Measurements from ENCODE around the gene DAGLB. TPM values are rescaled to one million over a fixed set of nuclear protein-coding genes. Genes with fewer than 3 reads are reported as not detected.

The DAGLB gene
- total RNA-seq, 1 donor from 2014 or later = 27.2 TPM

DNA sequence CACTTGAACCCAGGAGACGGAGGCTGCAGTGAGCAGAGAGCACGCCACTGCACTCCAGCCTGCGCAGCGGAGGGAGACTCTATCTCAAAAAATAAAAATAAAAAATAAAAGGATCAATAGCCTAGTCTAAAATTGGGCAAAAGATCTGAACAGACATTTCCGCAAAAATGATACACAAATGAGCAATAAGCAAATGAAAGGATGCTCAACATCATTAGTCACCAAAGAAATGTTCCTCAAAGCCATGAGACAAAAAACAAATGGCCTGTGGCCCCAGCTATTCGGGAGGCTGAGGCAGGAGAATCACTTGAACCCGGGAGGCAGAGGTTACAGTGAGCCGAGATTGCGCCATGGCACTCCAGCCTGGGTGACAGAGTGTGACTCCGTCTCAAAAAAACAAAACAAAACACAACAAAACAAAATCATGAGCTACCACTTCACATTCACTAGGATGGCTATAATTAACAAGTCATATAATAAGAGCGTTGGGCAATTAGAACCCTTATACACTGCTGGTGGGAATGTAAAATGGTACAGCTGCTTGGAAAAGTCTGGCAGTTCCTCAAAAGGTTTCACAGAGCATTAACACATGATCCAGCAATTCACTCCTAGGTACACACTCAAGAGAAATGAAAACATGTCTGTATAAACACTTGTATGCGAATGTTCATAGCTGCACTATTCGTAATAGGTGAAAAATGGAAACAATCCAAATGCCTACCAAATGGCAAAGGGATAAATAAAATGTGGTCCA, 3.1 kb downstream of the DAGLB start:
- Mint-ChIP-seq H3K27ac (ENCODE audit: unreplicated experiment) (no peak overlapping the region), H3K36me3 (ENCODE audit: low read depth, unreplicated experiment) (peaks cover 26% of the 10 kb centered on the region), H3K4me3 (ENCODE audit: unreplicated experiment) (peak overlapping the region; percentile 82), H3K9me3 (ENCODE audit: unreplicated experiment) (no peaks in the 10 kb centered on the region), H3K4me1 (ENCODE audit: unreplicated experiment) (peaks cover 7% of the 10 kb centered on the region), H3K27me3 (ENCODE audit: unreplicated experiment) (peaks cover 3% of the 10 kb centered on the region)
- DNase-seq (ENCODE audit: low spot score) = no peak
- TF ChIP-seq, protein P1, sequence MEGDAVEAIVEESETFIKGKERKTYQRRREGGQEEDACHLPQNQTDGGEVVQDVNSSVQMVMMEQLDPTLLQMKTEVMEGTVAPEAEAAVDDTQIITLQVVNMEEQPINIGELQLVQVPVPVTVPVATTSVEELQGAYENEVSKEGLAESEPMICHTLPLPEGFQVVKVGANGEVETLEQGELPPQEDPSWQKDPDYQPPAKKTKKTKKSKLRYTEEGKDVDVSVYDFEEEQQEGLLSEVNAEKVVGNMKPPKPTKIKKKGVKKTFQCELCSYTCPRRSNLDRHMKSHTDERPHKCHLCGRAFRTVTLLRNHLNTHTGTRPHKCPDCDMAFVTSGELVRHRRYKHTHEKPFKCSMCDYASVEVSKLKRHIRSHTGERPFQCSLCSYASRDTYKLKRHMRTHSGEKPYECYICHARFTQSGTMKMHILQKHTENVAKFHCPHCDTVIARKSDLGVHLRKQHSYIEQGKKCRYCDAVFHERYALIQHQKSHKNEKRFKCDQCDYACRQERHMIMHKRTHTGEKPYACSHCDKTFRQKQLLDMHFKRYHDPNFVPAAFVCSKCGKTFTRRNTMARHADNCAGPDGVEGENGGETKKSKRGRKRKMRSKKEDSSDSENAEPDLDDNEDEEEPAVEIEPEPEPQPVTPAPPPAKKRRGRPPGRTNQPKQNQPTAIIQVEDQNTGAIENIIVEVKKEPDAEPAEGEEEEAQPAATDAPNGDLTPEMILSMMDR (IDR thresholded peaks at IDR 0.05; ENCODE audit: unreplicated experiment) = no peak

DNA sequence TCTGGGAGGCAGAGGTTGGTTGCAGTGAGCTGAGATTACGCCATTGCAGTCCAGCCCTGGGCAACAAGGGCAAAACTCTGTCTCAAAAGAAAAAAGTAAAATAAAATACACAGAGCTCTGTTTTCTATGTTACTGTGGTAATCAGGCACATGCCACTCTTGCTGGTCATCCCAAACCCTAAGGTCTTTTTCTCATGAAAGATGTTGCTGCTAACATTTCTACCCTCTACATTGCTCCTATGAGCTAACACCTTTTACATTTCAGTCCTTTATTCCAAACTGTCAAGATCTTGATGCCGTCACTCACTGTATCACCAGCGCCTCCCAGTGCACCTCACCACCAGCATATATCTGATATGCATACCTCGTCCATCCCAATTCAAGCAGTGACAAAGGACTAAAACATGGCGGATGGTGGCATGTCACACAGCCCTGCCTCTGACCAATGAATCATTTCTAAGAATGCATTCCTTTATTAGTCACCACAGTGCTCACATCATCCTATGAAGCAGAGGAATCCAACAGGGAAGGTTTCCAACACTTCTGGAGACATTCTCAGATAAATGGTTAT, 4.3 kb downstream of the DAGLB start:
- peaks cover 26% of the 10 kb centered on the region for H3K36me3 Mint-ChIP-seq (ENCODE audit: low read depth, unreplicated experiment)
- H3K4me1 Mint-ChIP-seq (ENCODE audit: unreplicated experiment) = peaks cover 17% of the 10 kb centered on the region
- H3K27ac Mint-ChIP-seq (ENCODE audit: unreplicated experiment) = no peak overlapping the region
- no peaks in the 10 kb centered on the region for H3K9me3 Mint-ChIP-seq (ENCODE audit: unreplicated experiment)
- H3K27me3 Mint-ChIP-seq (ENCODE audit: unreplicated experiment) = peaks cover 1% of the 10 kb centered on the region
- no peak overlapping the region for H3K4me3 Mint-ChIP-seq (ENCODE audit: unreplicated experiment)
- no peak for DNase-seq (ENCODE audit: low spot score)
- TF ChIP-seq, protein P1 (IDR thresholded peaks at IDR 0.05; ENCODE audit: unreplicated experiment) = no peak

DNA sequence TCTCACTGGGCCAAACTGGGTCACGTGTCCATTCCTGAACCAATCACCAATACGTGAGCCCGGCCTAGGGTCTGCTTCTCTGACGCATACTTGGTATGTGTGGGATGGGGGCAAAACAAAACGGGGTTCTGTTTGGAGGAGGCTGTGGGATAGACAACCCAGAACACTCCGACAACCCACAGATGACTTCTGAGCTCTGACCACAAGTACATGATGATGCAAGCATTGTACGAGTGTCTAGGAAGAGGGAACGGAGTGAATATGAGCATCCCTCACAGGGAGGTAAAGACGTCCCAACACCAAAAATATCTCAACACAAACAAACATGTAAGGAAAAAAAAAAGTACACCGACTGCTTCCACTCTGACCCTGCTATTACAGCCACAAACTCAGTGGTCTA, 5.6 kb downstream of the DAGLB start:
- DNase-seq (ENCODE audit: low spot score) = no peak
- peaks cover 1% of the 10 kb centered on the region for H3K27me3 Mint-ChIP-seq (ENCODE audit: unreplicated experiment)
- peak overlapping the region; percentile 44 for H3K27ac Mint-ChIP-seq (ENCODE audit: unreplicated experiment)
- peak overlapping the region; percentile 62 for H3K4me3 Mint-ChIP-seq (ENCODE audit: unreplicated experiment)
- H3K4me1 Mint-ChIP-seq (ENCODE audit: unreplicated experiment) = peaks cover 22% of the 10 kb centered on the region
- TF ChIP-seq, protein P1 (IDR thresholded peaks at IDR 0.05; ENCODE audit: unreplicated experiment) = no peak
- no peaks in the 10 kb centered on the region for H3K9me3 Mint-ChIP-seq (ENCODE audit: unreplicated experiment)
- peaks cover 26% of the 10 kb centered on the region for H3K36me3 Mint-ChIP-seq (ENCODE audit: low read depth, unreplicated experiment)

DNA sequence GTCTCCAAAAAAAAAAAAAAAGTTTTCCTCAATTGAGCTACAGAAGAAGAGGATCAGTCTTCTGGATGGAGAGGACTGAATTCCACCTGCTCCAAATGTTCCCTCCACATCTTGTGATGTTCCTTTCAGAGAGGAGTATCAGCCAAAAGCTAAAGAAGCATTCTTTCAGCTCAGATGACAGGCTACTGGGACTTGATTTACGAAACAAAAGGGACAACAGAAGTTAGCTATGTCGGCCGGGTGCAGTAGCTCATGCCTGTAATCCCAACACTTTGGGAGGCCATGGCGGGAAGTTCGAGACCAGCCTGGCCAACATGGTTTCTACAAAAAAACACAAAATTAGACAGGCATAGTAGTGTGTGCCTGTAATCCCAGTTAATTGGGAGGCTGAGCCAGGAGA, 7.4 kb downstream of the DAGLB start:
- peaks cover 25% of the 10 kb centered on the region for H3K4me1 Mint-ChIP-seq (ENCODE audit: unreplicated experiment)
- no peak overlapping the region for H3K4me3 Mint-ChIP-seq (ENCODE audit: unreplicated experiment)
- DNase-seq (ENCODE audit: low spot score) = no peak
- H3K27me3 Mint-ChIP-seq (ENCODE audit: unreplicated experiment) = no peaks in the 10 kb centered on the region
- TF ChIP-seq, protein P1 (IDR thresholded peaks at IDR 0.05; ENCODE audit: unreplicated experiment) = no peak
- no peaks in the 10 kb centered on the region for H3K9me3 Mint-ChIP-seq (ENCODE audit: unreplicated experiment)
- H3K27ac Mint-ChIP-seq (ENCODE audit: unreplicated experiment) = no peak overlapping the region
- peaks cover 31% of the 10 kb centered on the region for H3K36me3 Mint-ChIP-seq (ENCODE audit: low read depth, unreplicated experiment)

DNA sequence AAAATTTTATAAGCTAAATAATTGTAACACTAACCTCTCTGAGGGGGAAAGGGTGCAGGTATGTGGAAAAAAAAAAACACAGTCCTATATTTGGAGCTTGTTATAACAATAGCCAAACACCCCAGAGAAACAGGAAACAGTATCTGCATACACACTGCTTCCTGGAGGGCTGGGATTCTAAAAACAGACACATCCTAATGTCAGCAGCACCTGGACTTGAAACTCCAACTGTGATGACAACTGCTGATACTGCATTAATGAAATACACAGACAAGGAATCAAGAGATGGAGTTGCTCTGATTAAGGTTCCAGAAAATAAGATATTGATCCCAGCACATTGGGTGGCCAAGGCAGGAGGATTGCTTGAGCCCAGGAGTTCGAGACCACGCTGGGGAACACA, 9.3 kb downstream of the DAGLB start:
- TF ChIP-seq, protein P1 (IDR thresholded peaks at IDR 0.05; ENCODE audit: unreplicated experiment) = no peak
- Mint-ChIP-seq H3K27me3 (ENCODE audit: unreplicated experiment) (no peaks in the 10 kb centered on the region), H3K36me3 (ENCODE audit: low read depth, unreplicated experiment) (peaks cover 30% of the 10 kb centered on the region), H3K4me3 (ENCODE audit: unreplicated experiment) (no peak overlapping the region), H3K27ac (ENCODE audit: unreplicated experiment) (peak overlapping the region; percentile 84), H3K9me3 (ENCODE audit: unreplicated experiment) (no peaks in the 10 kb centered on the region), H3K4me1 (ENCODE audit: unreplicated experiment) (peaks cover 25% of the 10 kb centered on the region)
- DNase-seq (ENCODE audit: low spot score) = no peak
